ENCODE data around the gene GLT1D1.
"Not testable (repeated sequence)": the region's sequence is repeated elsewhere in the genome, so short reads cannot be mapped to it uniquely, and the experiment has no call there.

The GLT1D1 gene

DNA sequence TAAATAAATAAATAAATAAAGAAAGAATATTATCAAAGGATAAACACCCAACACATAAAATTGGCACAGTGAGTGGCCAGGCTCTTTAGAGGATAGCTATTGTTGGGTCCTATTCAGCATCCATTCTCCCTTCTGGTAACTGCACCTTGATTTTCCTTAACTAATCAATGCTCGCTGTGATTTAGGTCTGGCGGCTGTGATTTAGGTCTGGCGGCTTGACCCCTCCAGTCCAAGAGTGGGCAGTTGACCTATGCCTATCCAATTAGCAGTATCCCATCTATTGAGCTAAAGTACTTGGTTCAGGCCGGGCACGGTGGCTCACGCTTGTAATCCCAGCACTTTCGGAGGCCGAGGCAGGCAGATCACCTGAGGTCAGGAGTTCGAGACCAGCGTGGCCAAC is 19.9 kb upstream of the GLT1D1 start:
- H3K4me3 ChIP-seq (replicated peaks; ENCODE audit: low read depth, low read length) = no peak overlapping the region
- no peak for DNase-seq (ENCODE audit: extremely low read depth, low read depth)
- TF ChIP-seq, protein P1, sequence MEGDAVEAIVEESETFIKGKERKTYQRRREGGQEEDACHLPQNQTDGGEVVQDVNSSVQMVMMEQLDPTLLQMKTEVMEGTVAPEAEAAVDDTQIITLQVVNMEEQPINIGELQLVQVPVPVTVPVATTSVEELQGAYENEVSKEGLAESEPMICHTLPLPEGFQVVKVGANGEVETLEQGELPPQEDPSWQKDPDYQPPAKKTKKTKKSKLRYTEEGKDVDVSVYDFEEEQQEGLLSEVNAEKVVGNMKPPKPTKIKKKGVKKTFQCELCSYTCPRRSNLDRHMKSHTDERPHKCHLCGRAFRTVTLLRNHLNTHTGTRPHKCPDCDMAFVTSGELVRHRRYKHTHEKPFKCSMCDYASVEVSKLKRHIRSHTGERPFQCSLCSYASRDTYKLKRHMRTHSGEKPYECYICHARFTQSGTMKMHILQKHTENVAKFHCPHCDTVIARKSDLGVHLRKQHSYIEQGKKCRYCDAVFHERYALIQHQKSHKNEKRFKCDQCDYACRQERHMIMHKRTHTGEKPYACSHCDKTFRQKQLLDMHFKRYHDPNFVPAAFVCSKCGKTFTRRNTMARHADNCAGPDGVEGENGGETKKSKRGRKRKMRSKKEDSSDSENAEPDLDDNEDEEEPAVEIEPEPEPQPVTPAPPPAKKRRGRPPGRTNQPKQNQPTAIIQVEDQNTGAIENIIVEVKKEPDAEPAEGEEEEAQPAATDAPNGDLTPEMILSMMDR (IDR thresholded peaks at IDR 0.05; ENCODE audit: low read depth, low read length, missing control alignments) = no peak

DNA sequence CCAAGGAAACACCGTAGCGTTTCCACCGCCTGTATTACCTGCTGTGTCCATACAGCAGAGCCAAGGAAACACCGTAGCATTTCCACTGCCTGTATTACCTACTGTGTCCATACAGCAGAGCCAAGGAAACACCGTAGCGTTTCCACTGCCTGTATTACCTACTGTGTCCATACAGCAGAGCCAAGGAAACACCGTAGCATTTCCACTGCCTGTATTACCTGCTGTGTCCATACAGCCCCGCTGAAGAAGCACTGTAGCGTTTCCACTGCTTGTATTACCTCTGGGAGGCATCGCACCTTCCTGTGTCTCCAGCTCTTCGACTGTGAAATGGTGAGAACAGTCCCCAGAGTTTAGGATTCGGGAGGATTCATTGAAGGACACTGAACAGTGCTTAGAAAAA is 13.4 kb upstream of the GLT1D1 start:
- not testable (repeated sequence) for DNase-seq (ENCODE audit: extremely low read depth, low read depth); H3K4me3 ChIP-seq (replicated peaks; ENCODE audit: low read depth, low read length)

DNA sequence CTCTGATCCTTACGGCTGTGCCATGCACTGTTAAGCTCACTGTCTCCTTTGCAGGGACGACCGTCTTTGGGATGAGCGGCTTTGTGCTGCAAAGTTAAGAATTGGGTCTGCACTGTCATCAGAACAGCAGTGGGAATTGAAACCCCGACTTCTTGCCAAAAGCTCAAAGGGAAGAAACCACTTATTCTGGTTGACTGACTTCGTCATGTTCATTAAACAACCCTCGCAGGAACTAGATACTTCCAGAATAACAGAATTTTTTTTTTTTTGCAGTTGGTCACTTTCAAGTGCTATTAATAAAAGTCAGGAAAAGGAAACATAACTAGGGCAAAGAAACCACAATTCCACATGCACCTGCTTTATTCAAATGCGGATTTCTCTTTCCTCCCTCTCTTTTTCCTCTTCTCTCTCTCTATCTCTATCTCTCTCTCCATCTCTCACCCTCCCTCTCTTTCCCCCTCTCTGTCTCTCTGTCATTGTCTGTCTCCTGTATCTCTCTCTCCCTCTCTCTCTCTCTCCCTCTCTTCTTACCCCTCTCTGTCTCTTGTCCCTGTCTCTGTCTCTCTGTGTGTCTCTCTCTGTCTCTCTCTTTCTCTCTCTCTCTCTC is 12.3 kb upstream of the GLT1D1 start:
- TF ChIP-seq, protein P1 (IDR thresholded peaks at IDR 0.05; ENCODE audit: low read depth, low read length, missing control alignments) = no peak
- no peak overlapping the region for H3K4me3 ChIP-seq (replicated peaks; ENCODE audit: low read depth, low read length)
- no peak for DNase-seq (ENCODE audit: extremely low read depth, low read depth)

DNA sequence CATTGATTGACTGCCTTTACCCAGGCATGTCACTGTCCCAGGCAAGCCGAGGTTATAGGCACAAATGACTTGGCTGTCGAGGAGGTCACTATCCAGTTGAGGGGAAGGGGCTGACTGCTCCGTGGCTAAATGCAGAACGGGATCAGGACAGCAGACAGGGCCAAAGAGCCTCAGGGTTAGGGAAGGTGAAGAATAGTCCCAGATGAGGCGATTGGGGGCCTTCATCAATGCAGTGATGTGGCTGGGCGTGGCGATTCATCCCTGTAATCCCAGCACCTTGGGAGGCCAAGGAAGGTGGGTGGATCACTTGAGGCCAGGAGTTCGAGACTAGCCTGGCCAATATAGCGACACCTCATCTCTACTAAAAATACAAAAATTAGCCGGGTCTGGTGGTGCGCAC is 10.7 kb upstream of the GLT1D1 start:
- no peak for DNase-seq (ENCODE audit: extremely low read depth, low read depth)
- TF ChIP-seq, protein P1 (IDR thresholded peaks at IDR 0.05; ENCODE audit: low read depth, low read length, missing control alignments) = no peak
- H3K4me3 ChIP-seq (replicated peaks; ENCODE audit: low read depth, low read length) = no peak overlapping the region

DNA sequence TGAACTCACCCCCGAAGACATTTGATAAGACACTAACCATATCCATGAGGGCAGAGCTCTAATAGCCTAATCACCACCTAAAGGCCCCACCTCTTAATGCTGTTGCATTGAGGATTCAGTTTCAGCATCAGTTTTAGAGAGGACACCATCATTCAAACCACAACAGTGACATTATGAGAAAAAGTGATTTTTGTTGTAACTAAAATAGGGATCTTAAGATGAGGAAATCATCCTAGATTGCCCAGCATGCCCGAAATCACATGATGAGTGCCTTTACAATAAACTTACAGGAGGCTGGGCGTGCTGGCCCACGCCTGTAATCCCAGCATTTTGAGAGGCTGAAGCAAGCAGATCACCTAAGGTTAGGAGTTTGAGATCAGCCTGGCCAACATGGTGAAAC is 9.7 kb upstream of the GLT1D1 start:
- TF ChIP-seq, protein P1 (IDR thresholded peaks at IDR 0.05; ENCODE audit: low read depth, low read length, missing control alignments) = no peak
- H3K4me3 ChIP-seq (replicated peaks; ENCODE audit: low read depth, low read length) = no peak overlapping the region
- DNase-seq (ENCODE audit: extremely low read depth, low read depth) = no peak

DNA sequence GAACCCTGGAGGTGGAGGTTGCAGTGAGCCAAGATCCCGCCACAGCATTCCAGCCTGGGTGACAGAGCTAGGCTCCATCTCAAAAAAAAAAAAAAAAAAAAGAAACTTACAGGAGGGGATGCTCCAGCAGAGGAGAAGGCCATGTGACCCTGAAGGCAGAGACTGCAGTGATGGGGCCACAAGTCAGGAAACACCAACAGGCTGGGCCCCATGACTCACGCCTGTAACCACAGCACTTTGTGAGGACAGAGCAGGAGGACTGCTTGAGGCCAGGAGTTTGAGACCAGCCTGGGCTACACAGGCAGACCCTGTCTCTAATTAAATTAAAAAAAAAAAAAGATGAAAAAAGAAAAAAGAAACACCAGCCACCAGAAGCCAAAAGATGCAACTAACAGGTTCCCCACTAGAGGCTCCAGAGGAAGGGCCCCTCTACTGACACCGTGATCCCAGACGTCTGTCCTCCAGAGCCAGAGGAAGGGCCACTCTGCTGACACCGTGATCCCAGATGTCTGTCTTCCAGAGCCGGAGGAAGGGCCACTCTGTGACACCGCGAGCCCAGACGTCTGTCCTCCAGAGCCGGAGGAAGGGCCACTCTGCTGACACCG is 9.1 kb upstream of the GLT1D1 start:
- no peak for DNase-seq (ENCODE audit: extremely low read depth, low read depth)
- H3K4me3 ChIP-seq (replicated peaks; ENCODE audit: low read depth, low read length) = no peak overlapping the region
- TF ChIP-seq, protein P1 (IDR thresholded peaks at IDR 0.05; ENCODE audit: low read depth, low read length, missing control alignments) = no peak

DNA sequence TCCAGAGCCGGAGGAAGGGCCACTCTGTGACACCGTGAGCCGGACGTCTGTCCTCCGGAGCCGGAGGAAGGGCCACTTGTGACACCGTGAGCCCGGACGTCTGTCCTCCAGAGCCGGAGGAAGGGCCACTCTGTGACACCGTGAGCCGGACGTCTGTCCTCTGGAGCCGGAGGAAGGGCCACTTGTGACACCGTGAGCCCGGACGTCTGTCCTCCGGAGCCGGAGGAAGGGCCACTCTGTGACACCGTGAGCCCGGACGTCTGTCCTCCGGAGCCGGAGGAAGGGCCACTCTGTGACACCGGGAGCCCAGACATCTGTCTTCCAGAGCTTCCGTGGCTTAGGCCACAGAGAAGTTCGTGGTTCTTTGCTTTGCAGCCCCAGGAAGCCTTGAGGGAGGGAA is 6.6 kb upstream of the GLT1D1 start:
- not testable (repeated sequence) for H3K4me3 ChIP-seq (replicated peaks; ENCODE audit: low read depth, low read length); DNase-seq (ENCODE audit: extremely low read depth, low read depth)

DNA sequence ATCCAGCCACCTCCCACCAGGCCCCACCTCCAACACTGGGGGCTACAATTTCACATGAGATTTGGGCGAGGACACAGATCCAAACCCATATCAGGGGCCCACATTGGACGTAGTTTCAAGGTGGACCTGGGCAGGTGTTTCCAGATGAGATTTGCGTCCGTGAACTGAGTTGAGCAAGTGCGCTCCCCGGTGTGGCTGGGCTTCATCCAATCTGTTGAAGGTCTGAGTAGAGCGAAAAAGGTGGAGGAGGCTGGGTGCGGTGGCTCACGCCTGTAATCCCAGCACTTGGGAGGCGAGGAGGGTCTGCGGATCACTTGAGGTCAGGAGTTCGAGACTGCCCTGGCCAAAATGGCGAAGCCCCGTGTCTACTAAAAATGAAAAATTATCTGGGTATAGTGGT is 4.9 kb upstream of the GLT1D1 start:
- TF ChIP-seq, protein P1 (IDR thresholded peaks at IDR 0.05; ENCODE audit: low read depth, low read length, missing control alignments) = no peak
- DNase-seq (ENCODE audit: extremely low read depth, low read depth) = no peak
- no peak overlapping the region for H3K4me3 ChIP-seq (replicated peaks; ENCODE audit: low read depth, low read length)

DNA sequence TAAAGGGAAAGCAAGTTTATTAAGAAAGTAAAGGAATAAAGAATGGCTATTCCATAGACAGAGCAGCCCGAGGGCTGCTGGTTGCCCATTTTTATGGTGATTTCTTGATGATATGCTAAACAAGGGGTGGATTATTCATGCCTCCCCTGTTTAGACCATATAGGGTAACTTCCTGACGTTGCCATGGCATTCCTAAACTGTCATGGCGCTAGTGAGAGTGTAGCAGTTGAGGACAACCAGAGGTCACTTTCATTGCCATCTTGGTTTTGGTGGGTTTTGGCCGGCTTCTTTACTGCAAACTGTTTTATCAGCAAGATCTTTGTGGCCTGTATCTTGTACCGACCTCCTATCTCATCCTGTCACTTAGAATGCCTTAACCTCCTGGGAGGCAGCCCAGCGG is 3.5 kb upstream of the GLT1D1 start:
- DNase-seq (ENCODE audit: extremely low read depth, low read depth); H3K4me3 ChIP-seq (replicated peaks; ENCODE audit: low read depth, low read length): not testable (repeated sequence)

All from HFF-Myc (cell line).